Keratinocyte (primary cell): ENCODE results near the gene PI4KA. TPM values are rescaled to one million over a fixed set of nuclear protein-coding genes. Genes with fewer than 3 reads are reported as not detected.

Source experiments
- DNase-seq: peaks from one replicate; pipeline ENCODE4 v3.0.0-alpha.2; 2011; ENCODE audit warnings: low read depth, missing footprints, low spot score
- FAIRE-seq: peaks from 2 replicates; lab custom pipeline; 2011; peaks lifted over from hg19 to GRCh38; lab: Jason Lieb, UNC
- H2AFZ ChIP-seq: 2 replicates; pipeline ENCODE4 v1.6.0; 2012; ENCODE audit warnings: low read length, control low read depth, inconsistent platforms; ENCODE audit not compliant: control insufficient read depth
- H3K27ac ChIP-seq: 2 replicates; pipeline ENCODE4 v1.5.1; 2011; ENCODE audit warnings: low read length; ENCODE audit not compliant: control insufficient read depth, insufficient read depth
- H3K27me3 ChIP-seq: 3 replicates; pipeline ENCODE4 v1.6.0; 2011; ENCODE audit warnings: low read length; ENCODE audit not compliant: control insufficient read depth, insufficient read depth; ENCODE audit errors: extremely low read depth
- H3K36me3 ChIP-seq, 2 experiments: 2 replicates in 1 of 2; 3 replicates in 1 of 2; pipeline ENCODE4 v1.5.1; 2011; ENCODE audit warnings: low read length in 2 of 2, mild to moderate bottlenecking in 1 of 2; ENCODE audit not compliant: control insufficient read depth in 2 of 2, insufficient read depth in 2 of 2; ENCODE audit errors: extremely low read depth in 1 of 2
- H3K4me1 ChIP-seq: 3 replicates; pipeline ENCODE4 v1.5.1; 2011; ENCODE audit warnings: low read length; ENCODE audit not compliant: control insufficient read depth, insufficient read depth; ENCODE audit errors: extremely low read depth
- H3K4me2 ChIP-seq: 3 replicates; pipeline ENCODE4 v1.6.0; 2011; ENCODE audit warnings: low read depth, low read length; ENCODE audit not compliant: control insufficient read depth, insufficient read depth; ENCODE audit errors: extremely low read depth
- H3K4me3 ChIP-seq, 3 experiments: fragments of 200-600 bp in 1 of 3; sonication (generic) in 1 of 3; 2 replicates in 2 of 3; 3 replicates in 1 of 3; pipeline ENCODE4 v1.5.1; 2011 to 2016; ENCODE audit warnings: low read length in 3 of 3, mild to moderate bottlenecking in 3 of 3, control low read depth in 2 of 3, inconsistent platforms in 1 of 3, low read depth in 1 of 3, mixed read lengths in 1 of 3, mixed run types in 1 of 3, moderate library complexity in 1 of 3; ENCODE audit not compliant: control insufficient read depth in 2 of 3, insufficient read depth in 2 of 3; ENCODE audit errors: extremely low read depth in 1 of 3
- H3K79me2 ChIP-seq: 2 replicates; pipeline ENCODE4 v1.6.0; 2012; ENCODE audit warnings: low read length; ENCODE audit not compliant: control insufficient read depth, insufficient read depth
- H3K9ac ChIP-seq: 3 replicates; pipeline ENCODE4 v1.6.0; 2011; ENCODE audit warnings: low read length; ENCODE audit not compliant: control insufficient read depth, insufficient read depth; ENCODE audit errors: extremely low read depth
- H3K9me1 ChIP-seq: 3 replicates; pipeline ENCODE4 v1.6.0; 2011; ENCODE audit warnings: low read length; ENCODE audit not compliant: control insufficient read depth, insufficient read depth; ENCODE audit errors: extremely low read depth
- H3K9me3 ChIP-seq: 2 replicates; pipeline ENCODE4 v1.5.1; 2012; ENCODE audit warnings: low read depth, low read length; ENCODE audit not compliant: control insufficient read depth
- H4K20me1 ChIP-seq: 3 replicates; pipeline ENCODE4 v1.6.0; 2011; ENCODE audit warnings: low read length; ENCODE audit not compliant: control insufficient read depth, insufficient read depth; ENCODE audit errors: extremely low read depth
- CTCF ChIP-seq, 3 experiments: IDR thresholded peaks in 1 of 3; conservative IDR thresholded peaks in 1 of 3; optimal IDR thresholded peaks in 1 of 3; 2 replicates in 2 of 3; 3 replicates in 1 of 3; pipeline versions ENCODE3 to v1.5.1; 2011; ENCODE audit warnings: low read length in 3 of 3, mild to moderate bottlenecking in 3 of 3, moderate library complexity in 2 of 3, control low read depth in 1 of 3, inconsistent platforms in 1 of 3; ENCODE audit not compliant: insufficient read depth in 2 of 3; ENCODE audit errors: extremely low read depth in 1 of 3
- EZH2 ChIP-seq: IDR thresholded peaks from one replicate; pipeline ENCODE4 v1.6.1; 2012; ENCODE audit warnings: inconsistent platforms, mild to moderate bottlenecking, low read length, moderate library complexity
- dilution Hi-C: fragments of 300-500 bp; cut with MboI; formaldehyde crosslinking; loops from one replicate; pipeline ENCODE4 v1.7.0; 2020; ENCODE audit warnings: low sequenced_read_pairs; ENCODE audit not compliant: extremely low pct_ligation_motif_present
- polyA plus RNA-seq, 5 experiments: library from polyadenylated mRNA; depleted of rRNA in 3 of 5; stranded (reverse) in 3 of 5; stranded (forward) in 1 of 5; unstranded in 1 of 5; fragments of >200 nt; gene quantifications; 1 replicate in 1 of 5; 2 replicates in 3 of 5; 3 replicates in 1 of 5; pipeline versions ENCODE4 v1.2.1 to v1.2.3, GENCODE V29; 2011 to 2012; ENCODE audit warnings: missing spikeins in 2 of 5, low read depth in 1 of 5, low replicate concordance in 1 of 5

The PI4KA gene
- polyA plus RNA-seq, 1 donor (not counting 4 experiments of a cell fraction or from before 2014, with no cell fraction given) = 13.6 TPM

DNA sequence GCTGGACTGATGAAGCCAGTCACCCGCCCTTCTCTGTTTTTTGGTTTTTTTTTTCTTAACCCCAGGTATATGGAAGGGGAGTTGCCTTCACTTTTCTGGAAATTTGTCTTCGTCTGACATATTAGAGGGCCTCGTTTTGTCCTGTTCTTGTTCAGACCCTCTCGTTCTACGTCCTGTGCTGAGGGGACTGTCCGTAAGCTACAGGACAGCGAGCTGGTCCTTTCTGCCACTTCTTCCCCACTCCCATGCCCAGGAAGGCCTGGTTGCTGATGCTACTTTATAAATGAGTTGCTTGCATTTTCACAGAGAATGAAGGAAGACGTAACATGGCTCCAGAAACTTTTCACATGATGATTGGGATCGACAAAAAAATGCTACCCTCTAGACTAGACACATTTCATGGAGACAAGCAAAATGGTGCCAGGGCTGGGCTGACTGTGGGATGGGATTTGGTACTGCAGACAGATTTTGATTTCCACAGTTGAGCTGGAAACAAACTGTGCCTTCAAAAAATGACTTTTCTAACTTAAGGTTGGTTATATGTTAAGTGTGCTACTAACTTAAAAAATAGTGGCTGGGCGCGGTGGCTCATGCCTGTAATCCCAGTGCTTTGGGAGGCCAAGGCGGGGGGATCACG lies 31.4 kb upstream of the PI4KA start:
- Histone ChIP-seq H3K27ac (no peak overlapping the region), H3K9me3 (no peaks in the 10 kb centered on the region), H3K9ac (no peak overlapping the region), H3K4me1 (peaks cover 9% of the 10 kb centered on the region), H3K27me3 (no peaks in the 10 kb centered on the region), H3K36me3 (peaks cover 2 to 23% of the 10 kb centered on the region in 2 experiments), H4K20me1 (peaks cover 3% of the 10 kb centered on the region), H2AFZ (no peak overlapping the region), H3K9me1 (no peaks in the 10 kb centered on the region), H3K4me3 (no peak overlapping the region), H3K79me2 (no peaks in the 10 kb centered on the region), H3K4me2 (no peak overlapping the region)
- dilution Hi-C loops = no loop called here
- FAIRE-seq (no peak), DNase-seq (no peak)
- no peak for TF ChIP-seq EZH2

DNA sequence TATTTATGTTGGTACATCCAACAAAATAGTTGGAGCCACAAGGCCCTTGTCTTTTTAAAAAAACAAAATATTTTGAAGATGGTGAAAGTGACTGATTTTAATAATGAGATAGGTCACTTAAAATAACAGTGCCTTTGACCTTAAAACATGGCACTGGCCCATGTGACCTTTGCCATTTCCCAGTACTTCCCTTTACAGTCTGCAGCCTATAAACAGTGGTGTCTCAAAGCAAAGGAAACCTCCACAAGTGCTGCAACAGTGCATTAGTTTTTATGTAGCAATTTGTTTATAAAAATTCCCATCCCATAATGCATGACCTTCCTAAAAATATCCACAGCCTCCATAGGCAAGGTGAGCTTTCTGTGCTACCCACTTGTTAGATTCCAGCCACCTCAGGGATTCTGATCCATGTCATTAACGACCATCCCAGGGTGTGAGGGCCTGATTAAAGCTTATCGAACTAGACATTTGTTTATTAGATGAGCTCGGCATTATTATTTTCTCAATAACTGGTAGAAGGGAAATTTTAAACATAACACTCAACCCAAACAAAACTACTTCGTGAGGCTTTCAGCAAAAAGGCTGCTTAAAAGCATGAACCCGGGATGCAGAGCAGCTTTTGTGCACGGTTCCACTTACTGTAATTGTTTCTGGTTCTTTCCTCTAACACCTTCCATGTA lies 30.6 kb upstream of the PI4KA start:
- peaks cover 3% of the 10 kb centered on the region for H4K20me1 ChIP-seq
- H3K36me3 ChIP-seq = peaks cover 3 to 23% of the 10 kb centered on the region in 2 experiments
- DNase-seq (no peak), FAIRE-seq (no peak)
- TF ChIP-seq EZH2 (no peak), CTCF (optimal IDR thresholded peaks at IDR 0.05 in 1 of 3, IDR thresholded peaks at IDR 0.05 in 1 of 3, conservative IDR thresholded peaks at IDR 0.05 in 1 of 3; ENCODE audit: extremely low read depth in 1 of 3, insufficient read depth in 2 of 3, low read length in 3 of 3) (no peak)
- H3K9me1 ChIP-seq = no peaks in the 10 kb centered on the region
- H3K4me3 ChIP-seq = no peak overlapping the region
- no peaks in the 10 kb centered on the region for H3K9me3 ChIP-seq
- H3K4me1 ChIP-seq = peaks cover 9% of the 10 kb centered on the region
- dilution Hi-C loops = no loop called here
- H3K27me3 ChIP-seq = no peaks in the 10 kb centered on the region
- H3K27ac ChIP-seq = no peak overlapping the region
- H3K9ac ChIP-seq = no peak overlapping the region
- H3K79me2 ChIP-seq = no peaks in the 10 kb centered on the region
- no peak overlapping the region for H3K4me2 ChIP-seq
- H2AFZ ChIP-seq = no peak overlapping the region
